Parathyroid adenoma (tissue), 2 donors: Measurements from ENCODE around the gene MNX1.

Experiments
- H2AFZ ChIP-seq: fragments of 300-600 bp; sonication (generic); one replicate; pipeline ENCODE4 v1.7.0; 2017; ENCODE audit warnings: antibody characterized with exemption, mild to moderate bottlenecking
- H3K27ac ChIP-seq: fragments of 300-600 bp; sonication (generic); one replicate; pipeline ENCODE4 v1.7.0; 2017
- H3K27me3 ChIP-seq: fragments of 300-600 bp; sonication (generic); one replicate; pipeline ENCODE4 v1.7.0; 2017; ENCODE audit warnings: low read length; ENCODE audit not compliant: control insufficient read depth, insufficient read depth
- H3K36me3 ChIP-seq: fragments of 300-600 bp; sonication (generic); one replicate; pipeline ENCODE4 v1.7.0; 2017; ENCODE audit warnings: low read length; ENCODE audit not compliant: control insufficient read depth, insufficient read depth
- H3K4me1 ChIP-seq: fragments of 300-600 bp; sonication (generic); one replicate; pipeline ENCODE4 v1.7.0; 2017; ENCODE audit warnings: control low read depth
- H3K4me2 ChIP-seq: fragments of 300-600 bp; sonication (generic); one replicate; pipeline ENCODE4 v1.7.0; 2017; ENCODE audit warnings: low read length
- H3K4me3 ChIP-seq: fragments of 300-600 bp; sonication (generic); one replicate; pipeline ENCODE4 v1.7.0; 2017; ENCODE audit warnings: low read depth, low read length
- H3K79me2 ChIP-seq: fragments of 300-600 bp; sonication (generic); one replicate; pipeline ENCODE4 v1.7.0; 2017; ENCODE audit warnings: control low read depth
- H3K9ac ChIP-seq: fragments of 300-600 bp; sonication (generic); one replicate; pipeline ENCODE4 v1.7.0; 2017; ENCODE audit warnings: mild to moderate bottlenecking
- H3K9me3 ChIP-seq: fragments of 300-600 bp; sonication (generic); one replicate; pipeline ENCODE4 v1.7.0; 2017; ENCODE audit warnings: low read length; ENCODE audit not compliant: control insufficient read depth
- TF ChIP-seq, protein P1 (sequence below): fragments of 300-600 bp; sonication (generic); IDR thresholded peaks from one replicate; pipeline ENCODE4 v1.7.0; 2017; ENCODE audit warnings: antibody characterized with exemption, mild to moderate bottlenecking
- donor health status: primary hyperparathyroidism.

The MNX1 gene

DNA sequence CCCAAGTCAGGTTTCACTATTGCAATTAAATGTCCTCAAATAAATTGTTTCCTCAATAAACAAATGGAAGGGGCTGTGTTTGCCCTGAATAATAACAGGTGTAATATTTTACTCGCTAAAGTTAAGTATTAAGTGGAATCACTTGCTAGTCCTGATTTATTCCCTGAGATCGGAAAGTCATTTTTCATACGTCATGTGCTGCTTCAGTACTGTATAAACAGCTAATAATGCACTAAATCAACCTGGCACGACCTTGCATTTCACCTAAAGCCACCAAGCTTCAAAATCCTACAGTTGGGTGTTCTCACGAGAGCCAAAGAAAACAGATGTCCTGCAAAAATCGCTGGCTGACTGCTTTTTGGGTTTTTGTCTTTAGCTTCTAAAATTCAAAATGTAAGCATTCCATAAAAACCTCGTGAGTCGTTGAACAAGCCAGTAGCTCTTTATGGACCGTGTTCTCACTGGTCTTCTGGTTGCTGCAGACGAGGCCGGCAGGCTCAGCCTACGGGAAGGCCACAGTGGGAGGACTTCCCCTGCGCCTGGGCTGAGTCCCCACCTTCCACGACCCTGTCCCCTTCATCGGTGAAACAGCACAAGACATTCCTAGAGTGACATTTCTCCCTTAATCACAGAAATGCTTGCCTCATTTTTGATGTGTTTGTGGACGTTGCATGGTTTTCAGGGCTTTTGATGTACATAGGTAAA, 17.9 kb upstream of the MNX1 start:
- H3K27ac ChIP-seq = no peak overlapping the region
- no peak overlapping the region for H2AFZ ChIP-seq
- TF ChIP-seq, protein P1, sequence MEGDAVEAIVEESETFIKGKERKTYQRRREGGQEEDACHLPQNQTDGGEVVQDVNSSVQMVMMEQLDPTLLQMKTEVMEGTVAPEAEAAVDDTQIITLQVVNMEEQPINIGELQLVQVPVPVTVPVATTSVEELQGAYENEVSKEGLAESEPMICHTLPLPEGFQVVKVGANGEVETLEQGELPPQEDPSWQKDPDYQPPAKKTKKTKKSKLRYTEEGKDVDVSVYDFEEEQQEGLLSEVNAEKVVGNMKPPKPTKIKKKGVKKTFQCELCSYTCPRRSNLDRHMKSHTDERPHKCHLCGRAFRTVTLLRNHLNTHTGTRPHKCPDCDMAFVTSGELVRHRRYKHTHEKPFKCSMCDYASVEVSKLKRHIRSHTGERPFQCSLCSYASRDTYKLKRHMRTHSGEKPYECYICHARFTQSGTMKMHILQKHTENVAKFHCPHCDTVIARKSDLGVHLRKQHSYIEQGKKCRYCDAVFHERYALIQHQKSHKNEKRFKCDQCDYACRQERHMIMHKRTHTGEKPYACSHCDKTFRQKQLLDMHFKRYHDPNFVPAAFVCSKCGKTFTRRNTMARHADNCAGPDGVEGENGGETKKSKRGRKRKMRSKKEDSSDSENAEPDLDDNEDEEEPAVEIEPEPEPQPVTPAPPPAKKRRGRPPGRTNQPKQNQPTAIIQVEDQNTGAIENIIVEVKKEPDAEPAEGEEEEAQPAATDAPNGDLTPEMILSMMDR = no peak
- no peak overlapping the region for H3K4me2 ChIP-seq
- H3K4me1 ChIP-seq = no peaks in the 10 kb centered on the region
- H3K4me3 ChIP-seq = no peak overlapping the region
- H3K9me3 ChIP-seq = no peaks in the 10 kb centered on the region
- no peak overlapping the region for H3K9ac ChIP-seq
- H3K79me2 ChIP-seq = no peaks in the 10 kb centered on the region
- no peaks in the 10 kb centered on the region for H3K27me3 ChIP-seq
- no peaks in the 10 kb centered on the region for H3K36me3 ChIP-seq

DNA sequence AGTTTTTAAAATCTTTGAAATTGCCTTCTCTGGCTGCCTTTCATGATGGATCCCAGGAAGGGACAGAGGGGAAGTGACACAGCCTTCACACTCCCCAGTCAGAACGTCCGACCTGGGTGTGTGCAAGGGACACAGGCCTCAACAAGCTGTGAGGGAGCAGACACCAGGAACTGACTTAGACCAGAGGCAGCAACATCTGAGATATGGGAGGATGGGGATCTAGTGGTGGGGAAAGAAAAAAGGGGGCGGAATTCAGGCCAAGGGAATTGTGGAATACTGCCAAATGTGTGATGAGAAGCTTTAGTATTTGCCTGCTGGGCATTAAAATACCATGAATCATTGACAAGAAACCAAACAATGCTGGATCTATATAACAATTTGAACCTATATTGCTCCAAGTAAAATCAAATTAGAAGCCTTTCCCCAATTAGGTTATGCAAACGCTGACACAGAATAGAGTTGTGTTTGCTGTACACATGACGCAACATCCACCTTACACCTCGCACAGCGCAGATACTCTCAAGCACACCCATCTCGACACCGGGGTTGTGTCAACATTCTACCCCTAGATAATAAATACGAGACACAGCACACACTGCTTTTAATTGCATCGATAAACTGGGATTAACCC, 17.2 kb upstream of the MNX1 start:
- no peaks in the 10 kb centered on the region for H3K9me3 ChIP-seq
- H3K9ac ChIP-seq = no peak overlapping the region
- H3K4me1 ChIP-seq = no peaks in the 10 kb centered on the region
- no peak overlapping the region for H2AFZ ChIP-seq
- H3K4me2 ChIP-seq = no peak overlapping the region
- no peak overlapping the region for H3K4me3 ChIP-seq
- no peaks in the 10 kb centered on the region for H3K79me2 ChIP-seq
- no peak overlapping the region for H3K27ac ChIP-seq
- H3K27me3 ChIP-seq = no peaks in the 10 kb centered on the region
- TF ChIP-seq, protein P1 = no peak
- H3K36me3 ChIP-seq = no peaks in the 10 kb centered on the region

DNA sequence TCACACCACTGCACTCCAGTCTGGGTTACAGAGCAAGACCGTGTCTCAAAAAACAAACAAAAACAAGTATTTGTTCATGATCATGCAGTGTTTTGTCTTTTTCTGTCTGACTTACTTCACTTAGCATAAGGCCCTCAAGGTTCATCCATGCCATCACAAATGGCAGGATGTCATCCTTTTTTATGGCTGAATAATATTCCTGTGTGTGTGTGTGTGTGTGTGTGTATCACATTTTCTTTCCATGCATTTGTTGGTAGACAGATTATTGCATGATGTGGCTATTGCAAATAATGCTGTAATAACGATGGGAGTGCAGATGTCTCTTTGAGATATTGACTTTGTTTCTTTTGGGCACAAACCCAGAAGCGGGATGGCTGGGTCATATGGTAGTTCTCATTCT, 14.3 kb upstream of the MNX1 start:
- Histone ChIP-seq H3K27ac (no peak overlapping the region), H3K4me2 (no peak overlapping the region), H3K27me3 (peaks cover 11% of the 10 kb centered on the region), H3K4me1 (no peaks in the 10 kb centered on the region), H3K9me3 (no peaks in the 10 kb centered on the region), H3K79me2 (no peaks in the 10 kb centered on the region), H3K4me3 (no peak overlapping the region), H3K9ac (no peak overlapping the region), H2AFZ (no peak overlapping the region), H3K36me3 (no peaks in the 10 kb centered on the region)
- TF ChIP-seq, protein P1 = no peak

DNA sequence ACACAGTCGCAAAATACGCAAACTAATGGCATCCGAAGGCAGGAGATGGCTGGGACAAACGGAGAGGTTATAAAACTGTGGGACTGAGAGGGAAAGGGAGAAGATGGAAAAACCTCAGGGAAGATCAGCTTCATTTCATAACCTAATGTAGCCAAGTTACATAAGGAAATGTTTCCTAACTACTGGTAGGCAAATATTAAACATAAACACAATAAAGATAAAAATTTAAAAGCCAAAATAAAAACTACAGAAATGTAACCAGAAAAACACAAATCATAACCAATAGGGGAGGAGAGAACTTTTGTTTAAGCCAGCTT, 13.1 kb upstream of the MNX1 start:
- H3K36me3 ChIP-seq = no peaks in the 10 kb centered on the region
- H3K79me2 ChIP-seq = no peaks in the 10 kb centered on the region
- peaks cover 11% of the 10 kb centered on the region for H3K27me3 ChIP-seq
- H3K9me3 ChIP-seq = no peaks in the 10 kb centered on the region
- TF ChIP-seq, protein P1 = no peak
- no peak overlapping the region for H3K4me3 ChIP-seq
- H3K27ac ChIP-seq = no peak overlapping the region
- H3K9ac ChIP-seq = no peak overlapping the region
- no peak overlapping the region for H3K4me2 ChIP-seq
- H2AFZ ChIP-seq = no peak overlapping the region
- no peaks in the 10 kb centered on the region for H3K4me1 ChIP-seq
